GM12865 (cell line): ENCODE measurements around the gene DIPK1B.

ENCODE experiments used
- DNase-seq: peaks from one replicate; pipeline ENCODE4 v3.0.0; 2010; ENCODE audit warnings: low read depth
- H3K4me3 ChIP-seq: 2 replicates; pipeline ENCODE4 v1.5.1; 2011; ENCODE audit warnings: mild to moderate bottlenecking, low read depth, low read length, control low read depth
- TF ChIP-seq, protein P1 (sequence below): IDR thresholded peaks from 2 replicates; pipeline ENCODE4 v1.5.1; 2011; ENCODE audit warnings: low read length, control low read depth, low read depth, inconsistent platforms; ENCODE audit not compliant: insufficient read depth; ENCODE audit errors: missing control alignments

DIPK1B gene

GRCh38 chr9:136684339-136684738 is 28.0 kb upstream of the DIPK1B start:
- H3K4me3 ChIP-seq, result no peak overlapping the region
- TF ChIP-seq, protein P1, sequence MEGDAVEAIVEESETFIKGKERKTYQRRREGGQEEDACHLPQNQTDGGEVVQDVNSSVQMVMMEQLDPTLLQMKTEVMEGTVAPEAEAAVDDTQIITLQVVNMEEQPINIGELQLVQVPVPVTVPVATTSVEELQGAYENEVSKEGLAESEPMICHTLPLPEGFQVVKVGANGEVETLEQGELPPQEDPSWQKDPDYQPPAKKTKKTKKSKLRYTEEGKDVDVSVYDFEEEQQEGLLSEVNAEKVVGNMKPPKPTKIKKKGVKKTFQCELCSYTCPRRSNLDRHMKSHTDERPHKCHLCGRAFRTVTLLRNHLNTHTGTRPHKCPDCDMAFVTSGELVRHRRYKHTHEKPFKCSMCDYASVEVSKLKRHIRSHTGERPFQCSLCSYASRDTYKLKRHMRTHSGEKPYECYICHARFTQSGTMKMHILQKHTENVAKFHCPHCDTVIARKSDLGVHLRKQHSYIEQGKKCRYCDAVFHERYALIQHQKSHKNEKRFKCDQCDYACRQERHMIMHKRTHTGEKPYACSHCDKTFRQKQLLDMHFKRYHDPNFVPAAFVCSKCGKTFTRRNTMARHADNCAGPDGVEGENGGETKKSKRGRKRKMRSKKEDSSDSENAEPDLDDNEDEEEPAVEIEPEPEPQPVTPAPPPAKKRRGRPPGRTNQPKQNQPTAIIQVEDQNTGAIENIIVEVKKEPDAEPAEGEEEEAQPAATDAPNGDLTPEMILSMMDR, result no peak
- no peak for DNase-seq

- no peak for DNase-seq
- no peak overlapping the region for H3K4me3 ChIP-seq
Observed at GRCh38 chr9:136684799-136685198, 27.6 kb upstream of the DIPK1B start.

GRCh38 chr9:136685216-136685615 is 27.2 kb upstream of the DIPK1B start:
- no peak for DNase-seq
- TF ChIP-seq, protein P1, result no peak
- no peak overlapping the region for H3K4me3 ChIP-seq

More at GRCh38 chr9:136684799-136685198, 27.6 kb upstream of the DIPK1B start:
- TF ChIP-seq, protein P1, result no peak

DNA sequence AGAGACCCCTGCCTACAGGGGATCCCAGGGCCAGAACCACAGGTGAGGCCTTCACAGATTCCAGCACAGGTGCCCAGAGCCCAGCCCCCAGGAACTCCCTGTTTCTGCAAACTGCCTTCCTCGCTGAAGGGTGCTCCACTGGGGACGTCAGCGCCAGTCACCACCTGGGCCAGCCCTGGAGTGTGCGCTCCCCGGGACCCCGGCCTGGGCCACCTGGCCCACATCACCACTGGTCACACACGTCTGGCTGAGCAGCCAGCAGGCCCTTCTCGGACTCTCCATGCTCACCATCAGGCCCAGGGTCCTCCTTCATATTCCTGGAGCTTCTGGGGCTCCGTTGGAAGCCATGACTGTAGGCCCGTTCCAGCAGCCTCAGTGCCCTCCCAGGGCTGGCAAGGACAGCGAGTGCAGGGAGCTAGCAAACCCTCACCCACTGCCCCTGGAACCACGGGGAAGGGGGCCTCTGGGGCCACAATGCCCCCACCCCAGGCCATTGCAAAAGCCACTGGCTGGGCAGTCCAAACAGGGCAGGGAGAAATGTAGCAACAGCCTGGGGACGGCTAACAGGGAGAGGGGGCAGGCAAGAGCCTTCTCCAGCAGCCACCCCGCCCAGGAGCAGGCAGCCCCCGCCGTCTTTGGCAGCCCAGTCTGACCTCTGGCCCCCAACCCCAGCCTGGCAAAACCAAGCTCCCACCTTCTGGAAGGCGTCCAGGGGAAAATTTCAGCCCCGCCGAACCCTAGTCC is 26.4 kb upstream of the DIPK1B start:
- TF ChIP-seq, protein P1, result no peak
- no peak for DNase-seq
- peak overlapping the region; percentile 89 for H3K4me3 ChIP-seq

- no peak for DNase-seq
- peak overlapping the region; percentile 89 for H3K4me3 ChIP-seq
- TF ChIP-seq, protein P1, result no peak
Observed at GRCh38 chr9:136686534-136686793, 25.9 kb upstream of the DIPK1B start.

- TF ChIP-seq, protein P1, result no peak
- peak; percentile 82 for DNase-seq
- peak within 1 kb of the TSS; percentile 89 for H3K4me3 ChIP-seq
Observed at GRCh38 chr9:136686794-136687711, 25.3 kb upstream of the DIPK1B start, which contains the start of gene AGPAT2. Gene AGPAT2, minus strand, starts transcription at chr9:136687457. Its CDS starts 100 bp downstream, at chr9:136687357.
